ENCODE measurements around the gene KIF19.
"Not testable (repeated sequence)": the region's sequence is repeated elsewhere in the genome, so short reads cannot be mapped to it uniquely, and the experiment has no call there.

The KIF19 gene

GRCh38 chr17:74390680-74391653 lies 64.9 kb downstream of the KIF19 start:
- DNase-seq, result no peak

DNA sequence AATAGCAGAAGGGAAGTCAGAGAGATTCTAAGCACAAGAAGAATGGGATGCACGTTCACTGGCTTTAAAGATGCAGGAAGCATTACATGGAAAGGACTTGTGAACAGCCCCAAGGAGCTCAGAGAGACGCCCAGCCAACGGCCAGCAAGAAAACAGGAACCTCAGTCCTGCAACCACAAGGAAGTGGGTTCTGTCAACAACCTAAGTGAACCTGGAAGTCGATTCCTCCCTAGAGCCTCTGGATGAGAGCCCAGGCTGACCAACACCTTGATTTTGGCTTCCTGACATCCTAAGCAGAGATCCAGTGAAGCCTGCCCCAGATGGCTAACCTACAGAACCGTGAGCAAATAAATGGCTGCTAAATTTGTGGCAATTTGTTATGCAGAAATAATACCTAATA lies 65.7 kb downstream of the KIF19 start:
- no peak for DNase-seq

- no peak for DNase-seq
Measured at GRCh38 chr17:74392848-74393247, 66.8 kb downstream of the KIF19 start.

DNA sequence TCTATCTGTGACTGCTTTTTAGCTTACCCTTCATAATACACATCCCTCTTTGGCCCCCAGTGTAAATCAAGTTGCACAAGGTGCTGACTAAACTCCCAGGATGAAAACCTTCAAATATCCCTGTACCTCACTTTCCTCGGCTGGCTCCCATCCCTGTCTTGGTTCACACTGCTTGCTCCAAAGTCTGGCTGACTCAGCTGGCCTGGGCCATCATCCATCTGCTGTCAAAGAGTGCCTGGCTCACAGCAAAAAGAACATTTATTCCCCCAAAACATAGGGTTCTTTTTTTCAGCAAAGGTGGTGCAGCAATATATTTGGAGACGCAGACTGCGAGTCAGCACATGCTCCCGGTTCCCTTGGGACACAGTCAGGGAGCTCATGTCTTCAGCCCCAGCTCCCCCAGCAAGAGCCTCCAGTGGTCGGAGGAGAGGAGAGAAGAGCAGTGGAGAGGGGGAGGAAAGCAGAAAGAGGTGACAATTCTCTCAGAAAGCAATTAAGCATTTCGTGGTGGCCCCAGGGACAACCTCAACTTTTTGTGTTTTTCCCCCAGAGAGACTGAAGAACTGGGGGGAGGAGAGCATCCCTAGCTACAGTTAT lies 67.4 kb downstream of the KIF19 start:
- no peak for DNase-seq

GRCh38 chr17:74394275-74394950 lies 68.4 kb downstream of the KIF19 start:
- DNase-seq, result no peak

- no peak for DNase-seq
Measured at GRCh38 chr17:74394977-74395376, 69.0 kb downstream of the KIF19 start.

GRCh38 chr17:74396567-74396966 lies 70.5 kb downstream of the KIF19 start:
- DNase-seq, result no peak

DNA sequence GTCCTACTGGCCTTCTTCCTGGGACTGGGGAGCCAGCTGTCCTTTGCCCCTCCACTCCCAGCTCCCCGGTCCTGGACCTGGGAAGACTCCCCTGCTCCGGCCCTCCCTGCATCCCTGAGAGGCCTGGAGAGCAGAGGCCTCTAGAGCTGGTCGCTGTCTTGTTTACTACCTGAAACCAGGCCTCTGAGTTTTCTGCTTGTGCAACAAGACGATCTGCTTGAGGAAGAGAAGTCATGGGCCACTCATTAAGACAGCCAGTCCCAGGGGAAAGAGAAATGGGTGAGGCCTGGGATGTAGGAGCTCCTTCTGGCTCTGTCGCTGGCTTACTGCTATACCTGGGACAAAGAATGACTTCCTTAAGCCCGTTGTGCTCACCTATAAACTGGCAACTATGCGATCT lies 76.0 kb downstream of the KIF19 start:
- no peak for DNase-seq

GRCh38 chr17:74403512-74404137 lies 77.6 kb downstream of the KIF19 start:
- no peak for DNase-seq

DNA sequence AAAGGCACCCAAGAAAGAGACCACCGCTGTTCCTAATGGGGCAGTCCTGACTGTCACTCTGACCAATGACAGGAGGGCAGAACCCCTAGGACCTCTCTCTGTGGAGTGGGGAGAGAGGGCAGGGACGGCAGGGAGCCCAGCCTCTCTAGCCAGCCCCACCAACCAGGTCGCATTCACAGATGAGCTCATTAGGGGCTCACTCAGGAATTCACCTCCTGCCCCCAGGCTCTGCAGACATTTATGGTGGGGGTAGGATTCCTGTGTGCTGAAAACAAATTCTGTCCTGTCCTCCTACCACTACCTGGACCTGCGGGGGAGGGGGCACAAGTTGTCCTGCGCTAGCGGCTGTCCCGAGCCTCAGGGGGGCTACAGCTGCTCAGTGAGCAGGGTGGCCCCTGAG lies 78.2 kb downstream of the KIF19 start:
- DNase-seq, result no peak

DNA sequence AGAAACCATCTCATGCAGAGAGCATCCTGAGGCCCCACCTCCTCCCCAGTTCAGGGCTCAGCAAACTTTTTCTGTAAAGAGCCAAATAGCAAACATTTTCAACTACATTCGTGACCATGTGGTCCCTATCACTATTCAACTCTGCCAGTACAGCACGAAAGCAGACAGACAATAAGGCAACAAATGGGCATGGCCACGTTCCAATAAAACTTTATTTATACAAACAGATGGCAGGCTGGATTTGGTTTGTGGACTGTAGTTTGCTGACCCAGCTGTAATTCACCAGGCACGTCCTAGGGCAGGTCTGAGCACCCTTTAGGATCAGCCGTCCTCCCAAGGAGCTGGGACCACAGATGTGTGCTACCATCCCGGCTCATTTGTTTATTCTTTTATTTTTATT lies 78.8 kb downstream of the KIF19 start:
- DNase-seq, result no peak

DNA sequence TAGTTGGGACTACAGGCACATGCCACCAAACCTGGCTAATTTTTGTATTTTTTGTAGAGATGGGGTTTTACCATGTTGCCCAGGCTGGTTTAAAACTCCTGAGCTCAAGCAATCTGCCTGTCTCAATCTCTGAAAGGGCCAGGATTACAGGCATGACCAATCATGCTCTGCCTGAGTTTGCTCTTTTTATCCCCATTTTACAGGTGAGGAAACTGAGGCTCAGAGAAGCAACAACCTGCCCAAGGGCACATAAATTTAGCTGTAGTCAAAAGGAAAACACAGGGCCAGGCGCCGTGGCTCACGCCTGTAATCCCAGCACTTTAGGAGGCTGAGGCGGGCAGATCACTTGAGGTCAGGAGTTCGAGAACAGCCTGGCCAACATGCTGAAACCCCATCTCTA lies 79.3 kb downstream of the KIF19 start:
- DNase-seq, result not testable (repeated sequence)
